Breast epithelium (tissue), 3 donors: ENCODE measurements around the gene NCR3LG1.

Experiments
- CTCF ChIP-seq, 3 donors: fragments of 450-650 bp; IDR thresholded peaks; one replicate each; pipeline ENCODE4 v1.5.1; 2016 to 2017; ENCODE audit warnings: antibody characterized with exemption in 3 of 3, mild to moderate bottlenecking in 3 of 3, moderate library complexity in 3 of 3
- POLR2A ChIP-seq: fragments of 450-650 bp; IDR thresholded peaks from one replicate; pipeline ENCODE4 v1.6.1; 2016; ENCODE audit warnings: antibody characterized with exemption, mild to moderate bottlenecking, moderate library complexity

DNA sequence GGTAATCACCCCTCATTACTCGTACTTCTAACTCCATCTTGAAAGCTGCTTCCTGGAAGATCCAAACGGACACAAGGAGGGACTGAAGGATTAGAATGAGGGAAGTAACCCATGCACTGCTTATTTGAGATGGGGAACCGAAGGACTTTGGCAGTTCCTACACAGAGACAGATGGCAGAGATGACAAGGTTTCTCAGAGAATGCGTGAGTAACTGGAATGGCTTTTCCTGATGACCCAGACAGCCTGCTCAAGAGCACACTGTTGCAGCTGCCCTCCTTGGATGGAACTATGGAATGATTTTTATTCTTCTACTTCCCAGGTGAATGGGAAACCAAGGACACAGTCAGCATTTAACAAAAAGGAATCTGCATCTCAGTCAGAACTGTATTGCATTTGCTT, 29.6 kb downstream of the NCR3LG1 start:
- TF ChIP-seq CTCF (IDR thresholded peaks at IDR 0.05): no peak
- TF ChIP-seq POLR2A: no peak
